HG02884 (cell line): ENCODE results near the gene WNT11.

ENCODE experiments used
- ATAC-seq: cut with Tn5 transposase; IDR thresholded peaks from one replicate; pipeline ENCODE4 v1.9.1; 2021; ENCODE audit warnings: mild to moderate bottlenecking, moderate library complexity; ENCODE audit not compliant: unreplicated experiment

Gene WNT11

GRCh38 chr11:76238551-76238950 is 32.2 kb upstream of the WNT11 start:
- no peak for ATAC-seq

- ATAC-seq = no peak
Observed at GRCh38 chr11:76237914-76238313, 31.6 kb upstream of the WNT11 start.

GRCh38 chr11:76237000-76237649 is 30.8 kb upstream of the WNT11 start:
- no peak for ATAC-seq

- ATAC-seq = no peak
Observed at GRCh38 chr11:76236092-76236999, 30.0 kb upstream of the WNT11 start.

GRCh38 chr11:76235233-76236091 is 29.2 kb upstream of the WNT11 start:
- ATAC-seq = peak; percentile 69

GRCh38 chr11:76234416-76235232 is 28.3 kb upstream of the WNT11 start:
- ATAC-seq = peak; percentile 20

GRCh38 chr11:76234021-76234415 is 27.7 kb upstream of the WNT11 start:
- no peak for ATAC-seq

GRCh38 chr11:76233196-76233921 is 27.1 kb upstream of the WNT11 start:
- no peak for ATAC-seq

- no peak for ATAC-seq
Observed at GRCh38 chr11:76232026-76232665, 25.8 kb upstream of the WNT11 start.

- no peak for ATAC-seq
Observed at GRCh38 chr11:76231121-76231738, 24.9 kb upstream of the WNT11 start.

- no peak for ATAC-seq
Observed at GRCh38 chr11:76230392-76230791, 24.1 kb upstream of the WNT11 start.

- ATAC-seq = no peak
Observed at GRCh38 chr11:76229690-76230240, 23.5 kb upstream of the WNT11 start.

GRCh38 chr11:76228875-76229149 is 22.5 kb upstream of the WNT11 start:
- ATAC-seq = no peak

GRCh38 chr11:76228071-76228874 is 22.0 kb upstream of the WNT11 start:
- ATAC-seq = no peak

- no peak for ATAC-seq
Observed at GRCh38 chr11:76226626-76227025, 20.3 kb upstream of the WNT11 start.

- no peak for ATAC-seq
Observed at GRCh38 chr11:76225122-76225611, 18.9 kb upstream of the WNT11 start.

GRCh38 chr11:76224461-76225121 is 18.3 kb upstream of the WNT11 start:
- ATAC-seq = no peak
